Trophoblast cell (in vitro differentiated cells and primary cell): ENCODE data around the gene KCNJ6.

Experiments
- DNase-seq, 2 donors: peaks; one replicate each; pipeline ENCODE4 v3.0.0-alpha.2; 2016
- H2AFZ ChIP-seq: 2 replicates; pipeline ENCODE4 v1.6.1; 2013; ENCODE audit warnings: low read length, moderate library complexity, mild to moderate bottlenecking; ENCODE audit not compliant: insufficient read depth, poor library complexity
- H2AK5ac ChIP-seq: 2 replicates; pipeline ENCODE4 v1.6.1; 2013; ENCODE audit warnings: mild to moderate bottlenecking, low read length
- H2BK120ac ChIP-seq: 2 replicates; pipeline ENCODE4 v1.6.1; 2013; ENCODE audit warnings: low read length, mild to moderate bottlenecking, moderate library complexity; ENCODE audit not compliant: insufficient read depth, poor library complexity
- H2BK12ac ChIP-seq: 2 replicates; pipeline ENCODE4 v1.6.1; 2013; ENCODE audit warnings: mild to moderate bottlenecking, low read length, moderate library complexity
- H2BK5ac ChIP-seq: 2 replicates; pipeline ENCODE4 v1.6.1; 2013; ENCODE audit warnings: low read length, low read depth, moderate library complexity, mild to moderate bottlenecking; ENCODE audit not compliant: poor library complexity
- H3K14ac ChIP-seq: 2 replicates; pipeline ENCODE4 v1.6.1; 2013; ENCODE audit warnings: mild to moderate bottlenecking, low read length
- H3K18ac ChIP-seq: 2 replicates; pipeline ENCODE4 v1.6.1; 2013; ENCODE audit warnings: mild to moderate bottlenecking, low read length
- H3K23ac ChIP-seq: 2 replicates; pipeline ENCODE4 v1.6.1; 2013; ENCODE audit warnings: low read length
- H3K27ac ChIP-seq: 2 replicates; pipeline ENCODE4 v1.5.1; 2013; ENCODE audit warnings: low read depth, mild to moderate bottlenecking, inconsistent platforms, low read length, moderate library complexity
- H3K27me3 ChIP-seq: 2 replicates; pipeline ENCODE4 v1.6.1; 2013; ENCODE audit warnings: inconsistent platforms, mild to moderate bottlenecking, low read length, moderate library complexity; ENCODE audit not compliant: insufficient read depth
- H3K36me3 ChIP-seq, 2 experiments: 1 replicate in 1 of 2; 2 replicates in 1 of 2; pipeline ENCODE4 v1.6.1; 2013; ENCODE audit warnings: low read length in 2 of 2, mild to moderate bottlenecking in 2 of 2, moderate library complexity in 1 of 2; ENCODE audit not compliant: insufficient read depth in 2 of 2, control insufficient read depth in 1 of 2
- H3K4ac ChIP-seq: 2 replicates; pipeline ENCODE4 v1.6.1; 2013; ENCODE audit warnings: low read depth, mild to moderate bottlenecking, low read length, moderate library complexity
- H3K4me1 ChIP-seq, 2 experiments: 1 replicate in 1 of 2; 2 replicates in 1 of 2; pipeline ENCODE4 v1.6.1; 2013; ENCODE audit warnings: low read length in 2 of 2, mild to moderate bottlenecking in 2 of 2, moderate library complexity in 1 of 2; ENCODE audit not compliant: insufficient read depth in 2 of 2, control insufficient read depth in 1 of 2
- H3K4me2 ChIP-seq: 2 replicates; pipeline ENCODE4 v1.6.1; 2013; ENCODE audit warnings: inconsistent platforms, mild to moderate bottlenecking, low read length, moderate library complexity
- H3K4me3 ChIP-seq: 2 replicates; pipeline ENCODE4 v1.5.1; 2013; ENCODE audit warnings: mild to moderate bottlenecking, low read depth, low read length, inconsistent platforms
- H3K79me1 ChIP-seq: one replicate; pipeline ENCODE4 v1.6.1; 2013; ENCODE audit warnings: low read length
- H3K79me2 ChIP-seq: 2 replicates; pipeline ENCODE4 v1.6.1; 2013; ENCODE audit warnings: low read length, mild to moderate bottlenecking; ENCODE audit not compliant: control insufficient read depth, insufficient read depth, poor library complexity
- H3K9ac ChIP-seq: 2 replicates; pipeline ENCODE4 v1.6.1; 2013; ENCODE audit warnings: mild to moderate bottlenecking, low read length
- H3K9me3 ChIP-seq: 2 replicates; pipeline ENCODE4 v1.6.1; 2013; ENCODE audit warnings: low read depth, mild to moderate bottlenecking, control low read depth, inconsistent platforms, low read length; ENCODE audit not compliant: insufficient read depth
- H4K12ac ChIP-seq: 2 replicates; pipeline ENCODE4 v1.6.1; 2013; ENCODE audit warnings: low read depth, mild to moderate bottlenecking, low read length, moderate library complexity
- H4K8ac ChIP-seq: 2 replicates; pipeline ENCODE4 v1.6.1; 2013; ENCODE audit warnings: low read depth, mild to moderate bottlenecking, low read length, moderate library complexity
- H4K91ac ChIP-seq: one replicate; pipeline ENCODE4 v1.6.1; 2013; ENCODE audit warnings: low read depth, mild to moderate bottlenecking, low read length, moderate library complexity
- WGBS: extraction: QIAGEN DNeasy Blood & Tissue Kit; methylation state at CpG from one replicate; pipeline ENCODE4 v1.1.7; 2013; ENCODE audit warnings: missing lambda C conversion rate; ENCODE audit not compliant: insufficient read length, insufficient coverage; ENCODE audit errors: extremely low coverage; 5-methylcytosine and 5-hydroxymethylcytosine counted together

KCNJ6 gene

DNA sequence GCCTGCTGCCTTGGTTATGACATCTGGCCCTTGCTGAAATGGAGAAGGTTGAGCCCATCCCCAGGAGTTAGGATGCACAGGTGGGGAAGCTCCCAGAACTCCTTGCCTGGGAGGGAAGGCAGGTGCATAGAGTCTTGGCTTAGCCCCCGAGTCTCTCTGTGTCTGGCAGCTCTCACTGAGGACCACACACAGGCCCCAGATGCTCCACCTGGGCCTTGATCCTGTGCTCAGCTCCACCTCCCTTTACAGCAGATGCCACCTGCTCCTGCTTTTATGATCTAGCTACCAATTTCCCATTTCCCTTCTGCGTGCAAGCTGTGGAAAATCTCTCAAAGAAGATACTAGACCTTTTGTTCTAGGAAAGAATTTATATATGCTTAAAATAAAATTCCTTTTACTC is 28.8 kb upstream of the KCNJ6 start:
- no peak overlapping the region for H4K91ac ChIP-seq

DNA sequence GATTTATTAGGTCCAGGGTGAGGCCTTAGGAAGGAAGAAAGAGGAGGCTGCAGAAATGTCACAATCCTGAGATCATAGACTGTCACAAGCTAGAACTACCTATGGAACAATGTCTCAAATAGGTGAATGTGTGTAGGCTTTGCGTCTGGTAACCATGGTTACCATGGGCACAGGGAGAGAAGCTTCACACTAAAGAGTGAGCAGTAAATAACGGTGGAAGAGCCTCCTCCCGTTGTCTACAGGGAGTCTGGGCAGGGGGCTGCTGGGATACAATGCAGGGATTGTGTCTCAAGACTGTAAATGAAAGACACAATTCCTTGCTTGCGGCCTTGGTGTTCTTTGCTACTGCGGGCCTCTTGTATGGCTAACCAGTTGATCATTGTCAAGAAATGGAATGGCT is 28.2 kb upstream of the KCNJ6 start:
- no peaks in the 10 kb centered on the region for H3K9me3 ChIP-seq
- H3K23ac ChIP-seq = no peak overlapping the region
- no peak overlapping the region for H3K4me3 ChIP-seq
- no peaks in the 10 kb centered on the region for H3K36me3 ChIP-seq
- peaks cover 0 to 1% of the 10 kb centered on the region in 2 experiments for H3K4me1 ChIP-seq
- H3K4me2 ChIP-seq = no peak overlapping the region
- no peak overlapping the region for H3K27ac ChIP-seq
- no peak overlapping the region for H2BK12ac ChIP-seq
- H2BK5ac ChIP-seq = no peak overlapping the region
- H3K9ac ChIP-seq = no peak overlapping the region
- H4K12ac ChIP-seq = no peak overlapping the region
- no peaks in the 10 kb centered on the region for H3K79me2 ChIP-seq
- no peak overlapping the region for H2AFZ ChIP-seq
- no peak overlapping the region for H3K14ac ChIP-seq
- H4K8ac ChIP-seq = no peak overlapping the region
- no peak overlapping the region for H4K91ac ChIP-seq
- WGBS = no CpG with 5 or more reads among the region's 5 CpGs
- DNase-seq = no peak
- no peak overlapping the region for H2BK120ac ChIP-seq
- H3K4ac ChIP-seq = no peak overlapping the region
- no peak overlapping the region for H3K18ac ChIP-seq
- no peaks in the 10 kb centered on the region for H3K27me3 ChIP-seq
- H2AK5ac ChIP-seq = no peak overlapping the region
- no peaks in the 10 kb centered on the region for H3K79me1 ChIP-seq

More for the DNA sequence above, 28.8 kb upstream of the KCNJ6 start:
- Histone ChIP-seq H3K23ac (no peak overlapping the region), H4K8ac (no peak overlapping the region), H3K27me3 (no peaks in the 10 kb centered on the region), H3K9ac (no peak overlapping the region), H3K79me1 (no peaks in the 10 kb centered on the region), H2BK5ac (no peak overlapping the region), H3K4me3 (no peak overlapping the region), H2AFZ (no peak overlapping the region), H3K9me3 (no peaks in the 10 kb centered on the region), H3K27ac (no peak overlapping the region), H3K14ac (no peak overlapping the region), H2AK5ac (no peak overlapping the region), H3K4ac (no peak overlapping the region), H3K4me1 (peaks cover 0 to 1% of the 10 kb centered on the region in 2 experiments), H3K36me3 (no peaks in the 10 kb centered on the region), H4K12ac (no peak overlapping the region), H2BK12ac (no peak overlapping the region), H3K18ac (no peak overlapping the region), H3K4me2 (no peak overlapping the region), H2BK120ac (no peak overlapping the region), H3K79me2 (no peaks in the 10 kb centered on the region)
- WGBS = no CpG with 5 or more reads among the region's 2 CpGs
- no peak for DNase-seq

DNA sequence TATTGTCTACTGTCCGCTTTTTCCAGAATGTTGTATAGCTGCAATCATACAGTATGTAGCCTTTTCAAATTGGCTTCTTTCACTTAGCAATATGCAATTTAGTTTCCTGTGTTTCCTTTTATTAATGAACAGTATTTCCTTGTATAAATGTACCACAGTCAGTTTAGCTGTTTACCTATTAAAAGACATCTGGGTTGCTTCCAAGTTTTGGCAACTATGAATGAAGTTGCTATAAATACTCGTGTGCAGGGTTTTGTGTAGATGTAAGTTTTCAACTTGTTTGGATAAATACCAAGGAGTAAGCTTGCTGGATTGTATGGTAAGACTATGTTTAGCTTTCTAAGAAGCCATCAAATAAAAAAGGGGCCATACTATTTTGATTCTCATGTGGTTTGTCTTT is 24.4 kb upstream of the KCNJ6 start:
- Histone ChIP-seq H3K79me1 (no peaks in the 10 kb centered on the region), H3K9ac (no peak overlapping the region), H3K4me2 (no peak overlapping the region), H3K36me3 (no peaks in the 10 kb centered on the region), H3K27ac (no peak overlapping the region), H2BK5ac (no peak overlapping the region), H2BK120ac (no peak overlapping the region), H3K4ac (no peak overlapping the region), H4K91ac (no peak overlapping the region), H3K4me3 (no peak overlapping the region), H3K4me1 (no peaks in the 10 kb centered on the region), H2BK12ac (no peak overlapping the region), H4K8ac (no peak overlapping the region), H3K9me3 (peaks cover 2% of the 10 kb centered on the region), H3K27me3 (no peaks in the 10 kb centered on the region), H3K79me2 (no peaks in the 10 kb centered on the region), H2AFZ (no peak overlapping the region), H3K23ac (no peak overlapping the region), H3K14ac (no peak overlapping the region), H2AK5ac (no peak overlapping the region), H3K18ac (no peak overlapping the region), H4K12ac (no peak overlapping the region)
- DNase-seq = no peak
- WGBS = no CpG with 5 or more reads among the region's 2 CpGs

DNA sequence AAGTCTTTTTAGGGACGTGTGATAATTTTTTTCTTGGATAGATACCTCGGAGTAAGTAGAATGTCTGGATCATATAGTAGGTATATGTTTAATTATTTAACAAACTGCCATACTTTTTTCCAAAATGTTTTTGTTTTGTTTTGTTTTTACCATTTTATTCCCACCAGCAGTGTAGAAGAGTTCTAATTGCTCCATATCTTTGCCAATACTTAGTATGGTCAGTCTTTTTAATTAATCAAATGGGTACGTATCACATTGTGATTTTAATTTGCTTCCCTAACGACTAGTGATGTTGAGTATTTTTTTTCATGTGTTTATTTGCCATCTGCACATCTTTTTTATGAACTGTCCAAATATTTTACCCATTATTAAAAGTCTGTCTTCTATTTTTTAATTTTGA is 23.6 kb upstream of the KCNJ6 start:
- Histone ChIP-seq H3K79me1 (no peaks in the 10 kb centered on the region), H3K4me2 (no peak overlapping the region), H3K23ac (no peak overlapping the region), H3K18ac (no peak overlapping the region), H2AFZ (no peak overlapping the region), H2AK5ac (no peak overlapping the region), H2BK120ac (no peak overlapping the region), H3K36me3 (no peaks in the 10 kb centered on the region), H3K4me3 (no peak overlapping the region), H4K91ac (no peak overlapping the region), H2BK5ac (no peak overlapping the region), H3K4ac (no peak overlapping the region), H3K14ac (no peak overlapping the region), H4K12ac (no peak overlapping the region), H3K9me3 (peaks cover 2% of the 10 kb centered on the region), H3K27ac (no peak overlapping the region), H3K9ac (no peak overlapping the region), H4K8ac (no peak overlapping the region), H3K4me1 (no peaks in the 10 kb centered on the region), H3K27me3 (no peaks in the 10 kb centered on the region), H3K79me2 (no peaks in the 10 kb centered on the region), H2BK12ac (no peak overlapping the region)
- no CpG with 5 or more reads among the region's 4 CpGs for WGBS
- DNase-seq = no peak
